HepG2 (cell line): ENCODE data around the gene IFT43. TPM values are rescaled to one million over a fixed set of nuclear protein-coding genes. Genes with fewer than 3 reads are reported as not detected.

ENCODE experiments used
- ATRX ChIP-seq: sonication (generic); formaldehyde crosslinking; IDR thresholded peaks from 2 replicates; pipeline ENCODE4 v1.4.0; 2020; ENCODE audit warnings: missing genetic modification reagents, borderline replicate concordance
- MZF1 ChIP-seq: sonication (generic); formaldehyde crosslinking; IDR thresholded peaks from 2 replicates; pipeline ENCODE4 v1.8.1; 2023; ENCODE audit warnings: mild to moderate bottlenecking, missing genetic modification reagents, borderline replicate concordance
- TAF15 ChIP-seq: fragments of 200-400 bp; formaldehyde crosslinking; IDR thresholded peaks from one replicate; pipeline ENCODE4 v1.6.1; 2018; ENCODE audit warnings: mild to moderate bottlenecking, low read depth, low read length; ENCODE audit not compliant: poor library complexity, severe bottlenecking
- ZNF552 ChIP-seq: sonication (generic); formaldehyde crosslinking; IDR thresholded peaks from 2 replicates; pipeline ENCODE4 v1.9.0; 2022; ENCODE audit warnings: missing genetic modification reagents, mild to moderate bottlenecking, borderline replicate concordance
- polyA plus RNA-seq, 8 experiments: library from polyadenylated mRNA; depleted of rRNA in 3 of 8; stranded (reverse) in 7 of 8; unstranded in 1 of 8; fragments of >200 nt; fragmentation: Illumina TruSeq in 4 of 8; extraction: Trizol in 4 of 8; gene quantifications; 2 replicates each; pipeline versions ENCODE4 v1.2.1 to v1.2.3, GENCODE V29; 2011 to 2016; ENCODE audit warnings: low read depth in 4 of 8, missing spikeins in 1 of 8, mixed read lengths in 1 of 8; ENCODE audit not compliant: insufficient read depth in 1 of 8
- total RNA-seq, 5 experiments: library from RNA; depleted of rRNA; stranded (reverse); fragments of >200 nt; fragmentation: Illumina TruSeq; extraction: Trizol; gene quantifications; 2 replicates each; pipeline ENCODE4 v1.2.3, GENCODE V29; 2016; ENCODE audit warnings: low read depth in 1 of 5
- TF ChIP-seq, protein P1 (sequence below): sonication (generic); formaldehyde crosslinking; IDR thresholded peaks from 2 replicates; pipeline ENCODE4 v1.4.0; 2020; ENCODE audit warnings: missing genetic modification reagents
- TF ChIP-seq, protein P2 (sequence below): sonication (generic); formaldehyde crosslinking; IDR thresholded peaks from 2 replicates; pipeline ENCODE4 v1.4.0; 2020; ENCODE audit warnings: missing genetic modification reagents
- TF ChIP-seq, protein P3 (sequence below): sonication (generic); formaldehyde crosslinking; IDR thresholded peaks from 2 replicates; pipeline ENCODE4 v1.4.0; 2020; ENCODE audit warnings: mild to moderate bottlenecking, missing genetic modification reagents

Gene IFT43
- total and polyA plus RNA-seq, 2 of the 13 experiments (the other 11 are each of a cell fraction or from before 2014, with no cell fraction given), result 0.15 to 0.55 TPM

DNA sequence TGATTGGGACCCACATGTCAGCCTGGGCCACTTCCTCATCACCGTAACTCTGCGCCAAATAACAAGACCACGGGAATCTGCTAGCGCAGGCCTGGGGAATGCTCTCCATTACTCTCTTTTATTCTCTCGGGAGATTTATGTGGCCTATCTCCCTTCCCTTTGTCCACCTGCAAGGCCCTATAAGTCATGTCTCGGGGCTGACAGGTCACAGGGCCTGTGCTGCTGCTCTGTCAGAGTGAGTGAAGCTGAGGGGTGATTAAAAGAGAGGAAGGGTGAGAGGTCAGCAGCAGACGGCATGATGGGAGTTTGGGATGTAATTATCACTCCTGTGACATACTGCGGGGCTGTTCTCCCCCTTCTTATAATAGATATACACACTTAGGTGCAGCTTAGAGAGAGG, 139.9 kb downstream of the IFT43 start (continued):
- TF ChIP-seq MZF1 (CRISPR knock-in tag) (no peak), ATRX (CRISPR knock-in tag) (no peak), TAF15 (no peak), ZNF552 (CRISPR knock-in tag) (no peak)
- TF ChIP-seq, protein P1, sequence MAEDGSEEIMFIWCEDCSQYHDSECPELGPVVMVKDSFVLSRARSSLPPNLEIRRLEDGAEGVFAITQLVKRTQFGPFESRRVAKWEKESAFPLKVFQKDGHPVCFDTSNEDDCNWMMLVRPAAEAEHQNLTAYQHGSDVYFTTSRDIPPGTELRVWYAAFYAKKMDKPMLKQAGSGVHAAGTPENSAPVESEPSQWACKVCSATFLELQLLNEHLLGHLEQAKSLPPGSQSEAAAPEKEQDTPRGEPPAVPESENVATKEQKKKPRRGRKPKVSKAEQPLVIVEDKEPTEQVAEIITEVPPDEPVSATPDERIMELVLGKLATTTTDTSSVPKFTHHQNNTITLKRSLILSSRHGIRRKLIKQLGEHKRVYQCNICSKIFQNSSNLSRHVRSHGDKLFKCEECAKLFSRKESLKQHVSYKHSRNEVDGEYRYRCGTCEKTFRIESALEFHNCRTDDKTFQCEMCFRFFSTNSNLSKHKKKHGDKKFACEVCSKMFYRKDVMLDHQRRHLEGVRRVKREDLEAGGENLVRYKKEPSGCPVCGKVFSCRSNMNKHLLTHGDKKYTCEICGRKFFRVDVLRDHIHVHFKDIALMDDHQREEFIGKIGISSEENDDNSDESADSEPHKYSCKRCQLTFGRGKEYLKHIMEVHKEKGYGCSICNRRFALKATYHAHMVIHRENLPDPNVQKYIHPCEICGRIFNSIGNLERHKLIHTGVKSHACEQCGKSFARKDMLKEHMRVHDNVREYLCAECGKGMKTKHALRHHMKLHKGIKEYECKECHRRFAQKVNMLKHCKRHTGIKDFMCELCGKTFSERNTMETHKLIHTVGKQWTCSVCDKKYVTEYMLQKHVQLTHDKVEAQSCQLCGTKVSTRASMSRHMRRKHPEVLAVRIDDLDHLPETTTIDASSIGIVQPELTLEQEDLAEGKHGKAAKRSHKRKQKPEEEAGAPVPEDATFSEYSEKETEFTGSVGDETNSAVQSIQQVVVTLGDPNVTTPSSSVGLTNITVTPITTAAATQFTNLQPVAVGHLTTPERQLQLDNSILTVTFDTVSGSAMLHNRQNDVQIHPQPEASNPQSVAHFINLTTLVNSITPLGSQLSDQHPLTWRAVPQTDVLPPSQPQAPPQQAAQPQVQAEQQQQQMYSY, result no peak
- TF ChIP-seq, protein P2, sequence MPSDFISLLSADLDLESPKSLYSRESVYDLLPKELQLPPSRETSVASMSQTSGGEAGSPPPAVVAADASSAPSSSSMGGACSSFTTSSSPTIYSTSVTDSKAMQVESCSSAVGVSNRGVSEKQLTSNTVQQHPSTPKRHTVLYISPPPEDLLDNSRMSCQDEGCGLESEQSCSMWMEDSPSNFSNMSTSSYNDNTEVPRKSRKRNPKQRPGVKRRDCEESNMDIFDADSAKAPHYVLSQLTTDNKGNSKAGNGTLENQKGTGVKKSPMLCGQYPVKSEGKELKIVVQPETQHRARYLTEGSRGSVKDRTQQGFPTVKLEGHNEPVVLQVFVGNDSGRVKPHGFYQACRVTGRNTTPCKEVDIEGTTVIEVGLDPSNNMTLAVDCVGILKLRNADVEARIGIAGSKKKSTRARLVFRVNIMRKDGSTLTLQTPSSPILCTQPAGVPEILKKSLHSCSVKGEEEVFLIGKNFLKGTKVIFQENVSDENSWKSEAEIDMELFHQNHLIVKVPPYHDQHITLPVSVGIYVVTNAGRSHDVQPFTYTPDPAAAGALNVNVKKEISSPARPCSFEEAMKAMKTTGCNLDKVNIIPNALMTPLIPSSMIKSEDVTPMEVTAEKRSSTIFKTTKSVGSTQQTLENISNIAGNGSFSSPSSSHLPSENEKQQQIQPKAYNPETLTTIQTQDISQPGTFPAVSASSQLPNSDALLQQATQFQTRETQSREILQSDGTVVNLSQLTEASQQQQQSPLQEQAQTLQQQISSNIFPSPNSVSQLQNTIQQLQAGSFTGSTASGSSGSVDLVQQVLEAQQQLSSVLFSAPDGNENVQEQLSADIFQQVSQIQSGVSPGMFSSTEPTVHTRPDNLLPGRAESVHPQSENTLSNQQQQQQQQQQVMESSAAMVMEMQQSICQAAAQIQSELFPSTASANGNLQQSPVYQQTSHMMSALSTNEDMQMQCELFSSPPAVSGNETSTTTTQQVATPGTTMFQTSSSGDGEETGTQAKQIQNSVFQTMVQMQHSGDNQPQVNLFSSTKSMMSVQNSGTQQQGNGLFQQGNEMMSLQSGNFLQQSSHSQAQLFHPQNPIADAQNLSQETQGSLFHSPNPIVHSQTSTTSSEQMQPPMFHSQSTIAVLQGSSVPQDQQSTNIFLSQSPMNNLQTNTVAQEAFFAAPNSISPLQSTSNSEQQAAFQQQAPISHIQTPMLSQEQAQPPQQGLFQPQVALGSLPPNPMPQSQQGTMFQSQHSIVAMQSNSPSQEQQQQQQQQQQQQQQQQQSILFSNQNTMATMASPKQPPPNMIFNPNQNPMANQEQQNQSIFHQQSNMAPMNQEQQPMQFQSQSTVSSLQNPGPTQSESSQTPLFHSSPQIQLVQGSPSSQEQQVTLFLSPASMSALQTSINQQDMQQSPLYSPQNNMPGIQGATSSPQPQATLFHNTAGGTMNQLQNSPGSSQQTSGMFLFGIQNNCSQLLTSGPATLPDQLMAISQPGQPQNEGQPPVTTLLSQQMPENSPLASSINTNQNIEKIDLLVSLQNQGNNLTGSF (CRISPR knock-in tag), result no peak
- TF ChIP-seq, protein P3, sequence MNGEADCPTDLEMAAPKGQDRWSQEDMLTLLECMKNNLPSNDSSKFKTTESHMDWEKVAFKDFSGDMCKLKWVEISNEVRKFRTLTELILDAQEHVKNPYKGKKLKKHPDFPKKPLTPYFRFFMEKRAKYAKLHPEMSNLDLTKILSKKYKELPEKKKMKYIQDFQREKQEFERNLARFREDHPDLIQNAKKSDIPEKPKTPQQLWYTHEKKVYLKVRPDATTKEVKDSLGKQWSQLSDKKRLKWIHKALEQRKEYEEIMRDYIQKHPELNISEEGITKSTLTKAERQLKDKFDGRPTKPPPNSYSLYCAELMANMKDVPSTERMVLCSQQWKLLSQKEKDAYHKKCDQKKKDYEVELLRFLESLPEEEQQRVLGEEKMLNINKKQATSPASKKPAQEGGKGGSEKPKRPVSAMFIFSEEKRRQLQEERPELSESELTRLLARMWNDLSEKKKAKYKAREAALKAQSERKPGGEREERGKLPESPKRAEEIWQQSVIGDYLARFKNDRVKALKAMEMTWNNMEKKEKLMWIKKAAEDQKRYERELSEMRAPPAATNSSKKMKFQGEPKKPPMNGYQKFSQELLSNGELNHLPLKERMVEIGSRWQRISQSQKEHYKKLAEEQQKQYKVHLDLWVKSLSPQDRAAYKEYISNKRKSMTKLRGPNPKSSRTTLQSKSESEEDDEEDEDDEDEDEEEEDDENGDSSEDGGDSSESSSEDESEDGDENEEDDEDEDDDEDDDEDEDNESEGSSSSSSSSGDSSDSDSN (CRISPR knock-in tag), result no peak
